ENCODE results near the gene POP4.

POP4 gene

GRCh38 chr19:29596080-29596727 is 9.9 kb upstream of the POP4 start:
- TF ChIP-seq CTCF (conservative IDR thresholded peaks at IDR 0.05; ENCODE audit: low read depth) = no peak
- POLR2A ChIA-PET (ENCODE audit: low non-redundant PET) = interaction anchor here (0.8 kb wide), 1 partner anchor 10 kb away, joined by 4 read pairs; the partner anchor contains the start of gene POP4
- CTCF ChIA-PET = interaction anchor here (0.7 kb wide), 1 partner anchor 77 kb away, joined by 3 read pairs; no protein-coding TSS in a partner anchor
- no peak for DNase-seq (ENCODE audit: low spot score)
- no peak overlapping the region for H3K27ac ChIP-seq

- DNase-seq (ENCODE audit: low spot score) = no peak
- H3K27ac ChIP-seq = no peak overlapping the region
- ChIA-PET POLR2A (ENCODE audit: low non-redundant PET) (no interaction called here), CTCF (interaction anchor here (0.6 to 0.9 kb wide), 3 partner anchors 14 to 883 kb away, joined by 3 to 4 read pairs (median 3); no protein-coding TSS in a partner anchor)
- no peak for TF ChIP-seq CTCF (conservative IDR thresholded peaks at IDR 0.05; ENCODE audit: low read depth)
These were observed 9.1 kb upstream of the POP4 start for GRCh38 chr19:29596885-29597525.

- ChIA-PET POLR2A (ENCODE audit: low non-redundant PET) (no interaction called here), CTCF (no interaction called here)
- H3K27ac ChIP-seq = no peak overlapping the region
- no peak for TF ChIP-seq CTCF (conservative IDR thresholded peaks at IDR 0.05; ENCODE audit: low read depth)
- no peak for DNase-seq (ENCODE audit: low spot score)
These were observed 8.0 kb upstream of the POP4 start for GRCh38 chr19:29598036-29598435.

GRCh38 chr19:29598496-29598895 is 7.6 kb upstream of the POP4 start:
- DNase-seq (ENCODE audit: low spot score) = no peak
- ChIA-PET POLR2A (ENCODE audit: low non-redundant PET) (no interaction called here), CTCF (interaction anchor here (1.2 kb wide), 1 partner anchor 118 kb away, joined by 3 read pairs; no protein-coding TSS in a partner anchor)
- no peak overlapping the region for H3K27ac ChIP-seq
- TF ChIP-seq CTCF (conservative IDR thresholded peaks at IDR 0.05; ENCODE audit: low read depth) = no peak

- ChIA-PET POLR2A (ENCODE audit: low non-redundant PET) (interaction anchor here (0.6 kb wide), 1 partner anchor 136 kb away, joined by 4 read pairs; no protein-coding TSS in a partner anchor), CTCF (no interaction called here)
- no peak overlapping the region for H3K27ac ChIP-seq
- TF ChIP-seq CTCF (conservative IDR thresholded peaks at IDR 0.05; ENCODE audit: low read depth) = no peak
- DNase-seq (ENCODE audit: low spot score) = no peak
These were observed 2.8 kb upstream of the POP4 start for GRCh38 chr19:29603308-29603707.

GRCh38 chr19:29606420-29606747 is 301 bp downstream of the POP4 start:
- ChIA-PET CTCF (interaction anchor here (3.0 kb wide), 1 partner anchor 110 kb away, joined by 15 read pairs; no protein-coding TSS in a partner anchor), POLR2A (ENCODE audit: low non-redundant PET) (interaction anchor here (0.6 to 1.8 kb wide), 3 partner anchors 10 to 1699 kb away, joined by 3 to 5 read pairs (median 4); partner anchors contain the start of gene C19orf12)
- no peak for DNase-seq (ENCODE audit: low spot score)
- peak overlapping the region; percentile 73 for H3K27ac ChIP-seq
- TF ChIP-seq CTCF (conservative IDR thresholded peaks at IDR 0.05; ENCODE audit: low read depth) = no peak

All from RWPE1 (cell line).